ENCODE data around the gene KERA. TPM values are rescaled to one million over a fixed set of nuclear protein-coding genes. Genes with fewer than 3 reads are reported as not detected.

KERA gene
- total RNA-seq, 1 experiment from 2014 or later = not detected

- H3K4me1 Mint-ChIP-seq = peaks cover 6 to 10% of the 10 kb centered on the region in 2 experiments
- Histone ChIP-seq H3T11ph (ENCODE audit: low read length) (no peak overlapping the region), H4K91ac (ENCODE audit: insufficient read length, low read depth, low read length) (no peak overlapping the region), H3K79me1 (ENCODE audit: insufficient read depth, low read depth, low read length, poor library complexity, severe bottlenecking) (no peaks in the 10 kb centered on the region), H2BK20ac (ENCODE audit: low read depth, low read length, poor library complexity, severe bottlenecking) (no peak overlapping the region), H3K27ac (ENCODE audit: insufficient read length, low read depth, low read length) (no peak overlapping the region), H3K4me2 (ENCODE audit: insufficient read depth, insufficient read length, low read length) (no peak overlapping the region), H3K9me3 (ENCODE audit: control insufficient read depth, low read depth, low read length) (no peaks in the 10 kb centered on the region), H3K79me2 (ENCODE audit: insufficient read depth, low read length) (no peaks in the 10 kb centered on the region), H2AK5ac (ENCODE audit: insufficient read length, low read length) (no peak overlapping the region), H4K8ac (replicated peaks; ENCODE audit: insufficient read length, low read depth, low read length) (no peak overlapping the region), H2BK120ac (ENCODE audit: low read depth, low read length, poor library complexity, severe bottlenecking) (no peak overlapping the region), H3K14ac (ENCODE audit: insufficient read depth, low read length) (no peak overlapping the region), H3K23me2 (ENCODE audit: insufficient read length, low read depth, low read length, poor library complexity, severe bottlenecking) (no peaks in the 10 kb centered on the region), H2BK12ac (ENCODE audit: insufficient read length, low read depth, low read length) (no peak overlapping the region), H3K4me1 (ENCODE audit: insufficient read depth, low read length) (no peaks in the 10 kb centered on the region; the same call in 1 of the 2 replicates), H4K20me1 (ENCODE audit: control insufficient read depth, insufficient read depth, insufficient read length) (no peaks in the 10 kb centered on the region), H3K4ac (ENCODE audit: low read depth, low read length) (no peak overlapping the region), H4K5ac (ENCODE audit: insufficient read length, low read depth, low read length) (no peak overlapping the region), H2BK15ac (ENCODE audit: low read depth, low read length) (no peak overlapping the region), H3K56ac (ENCODE audit: insufficient read length, low read depth, low read length) (no peak overlapping the region), H3K18ac (ENCODE audit: insufficient read length, low read depth, low read length) (no peak overlapping the region), H3K9ac (ENCODE audit: extremely low read depth, insufficient read length, low read length) (no peak overlapping the region), H3K23ac (ENCODE audit: insufficient read length, low read depth, low read length) (no peak overlapping the region), H3K27me3 (ENCODE audit: insufficient read depth, low read length) (no peaks in the 10 kb centered on the region), H2BK5ac (ENCODE audit: insufficient read length, low read length) (no peak overlapping the region), H2AFZ (ENCODE audit: low read length) (no peak overlapping the region)
- WGBS (ENCODE audit: extremely low coverage, insufficient read length, low lambda C conversion rate) = no CpG with 5 or more reads among the region's 1 CpG
- H3K9me3 Mint-ChIP-seq = no peaks in the 10 kb centered on the region
- no peak for TF ChIP-seq CTCF (conservative IDR thresholded peaks at IDR 0.05)
- H3K27me3 Mint-ChIP-seq (ENCODE audit: low read depth) = no peaks in the 10 kb centered on the region
- no peak overlapping the region for H3K27ac Mint-ChIP-seq
- no peak for DNase-seq
- H3K36me3 Mint-ChIP-seq (ENCODE audit: insufficient read depth in 1 of 3, low read depth in 3 of 3) = no peaks in the 10 kb centered on the region
- no peak overlapping the region for H3K4me3 Mint-ChIP-seq
Observed at GRCh38 chr12:91078501-91078900, 20.7 kb upstream of the KERA start.

Data from H9 (cell line).